Epidermal melanocyte (primary cell): Measurements from ENCODE around the gene MIPEP.
"Not testable (repeated sequence)": the region's sequence is repeated elsewhere in the genome, so short reads cannot be mapped to it uniquely, and the experiment has no call there.

ENCODE experiments used
- DNase-seq: peaks from one replicate; pipeline ENCODE4 v3.0.0; 2011; ENCODE audit warnings: low spot score; ENCODE audit not compliant: insufficient read length

The MIPEP gene

GRCh38 chr13:23751195-23751594, 138.0 kb downstream of the MIPEP start:
- no peak for DNase-seq

DNA sequence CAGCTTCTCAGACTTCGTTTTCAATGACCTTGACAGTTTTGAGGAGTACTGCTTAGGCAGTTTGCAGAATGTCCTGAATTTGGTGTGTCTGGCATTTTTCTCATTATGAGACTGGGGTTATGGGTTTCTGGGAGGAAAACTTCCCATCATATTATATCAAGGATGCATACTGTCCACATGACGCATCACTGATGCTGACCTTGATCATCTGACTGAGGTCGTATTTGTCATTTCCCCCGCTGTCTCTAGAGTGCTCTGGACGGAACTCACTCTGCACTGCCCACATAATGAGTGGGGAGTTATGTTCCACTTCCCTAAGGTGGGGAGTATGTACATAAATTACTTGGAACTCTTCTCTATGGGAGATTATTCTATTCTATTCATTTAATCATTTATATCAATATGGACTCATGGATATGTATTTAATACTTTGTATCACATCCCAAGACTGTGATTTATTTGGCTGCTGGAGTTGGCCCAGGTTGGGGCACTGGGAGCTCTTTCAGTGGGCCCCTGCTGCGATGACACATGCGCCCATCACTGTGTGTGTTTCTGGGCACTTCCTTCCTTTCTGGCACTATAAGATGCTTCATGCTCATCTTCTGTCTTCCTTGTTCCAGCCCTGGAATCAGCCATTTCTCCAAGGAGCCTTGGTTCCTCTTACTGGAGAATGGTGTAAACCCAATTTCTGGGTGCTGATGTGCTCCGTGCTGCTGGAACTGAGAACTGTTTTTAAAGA, 138.6 kb downstream of the MIPEP start:
- no peak for DNase-seq

GRCh38 chr13:23749288-23749873, 139.8 kb downstream of the MIPEP start:
- no peak for DNase-seq

- no peak for DNase-seq
These were observed 140.8 kb downstream of the MIPEP start for GRCh38 chr13:23748109-23748990.

GRCh38 chr13:23746141-23746540, 143.1 kb downstream of the MIPEP start:
- DNase-seq = not testable (repeated sequence)

- no peak for DNase-seq
These were observed 144.9 kb downstream of the MIPEP start for GRCh38 chr13:23744315-23744714.

DNA sequence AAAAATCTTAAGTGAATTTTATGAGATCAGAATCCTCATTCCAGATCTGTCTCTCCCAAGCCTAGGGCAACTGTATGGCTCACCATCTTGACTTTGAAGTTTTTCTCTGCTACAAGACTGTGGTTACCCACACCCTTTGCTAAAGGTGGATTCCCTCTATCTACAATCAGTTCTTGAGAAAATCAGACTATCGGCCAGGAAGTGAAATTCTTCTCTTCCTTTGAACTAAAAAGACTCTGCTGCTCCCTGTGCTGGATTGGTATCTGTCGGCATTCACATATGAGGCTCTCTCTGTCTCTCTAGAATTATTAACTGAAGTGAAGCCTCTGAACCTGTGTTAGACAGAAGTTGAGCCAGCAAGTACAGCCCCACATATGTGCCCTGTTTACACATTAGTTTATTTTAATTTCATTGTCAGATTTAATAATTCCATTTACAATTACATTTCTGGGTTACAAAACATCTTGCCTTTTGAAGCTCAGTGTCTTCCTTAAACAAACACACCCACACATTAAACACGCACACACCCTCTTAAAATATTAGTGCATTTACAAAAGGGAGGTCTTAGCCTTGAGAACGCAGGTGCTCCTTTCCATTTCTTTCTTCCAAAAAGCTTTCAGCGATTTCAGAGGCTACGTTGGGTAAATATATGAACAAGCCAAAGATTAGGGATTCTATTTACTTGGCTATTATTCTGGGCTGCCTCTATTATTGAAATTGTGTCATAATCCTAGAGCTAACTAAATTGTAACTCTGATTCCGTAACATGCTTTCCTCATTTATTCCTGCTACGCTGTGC, 145.7 kb downstream of the MIPEP start:
- no peak for DNase-seq

GRCh38 chr13:23741879-23742510, 147.2 kb downstream of the MIPEP start:
- no peak for DNase-seq

DNA sequence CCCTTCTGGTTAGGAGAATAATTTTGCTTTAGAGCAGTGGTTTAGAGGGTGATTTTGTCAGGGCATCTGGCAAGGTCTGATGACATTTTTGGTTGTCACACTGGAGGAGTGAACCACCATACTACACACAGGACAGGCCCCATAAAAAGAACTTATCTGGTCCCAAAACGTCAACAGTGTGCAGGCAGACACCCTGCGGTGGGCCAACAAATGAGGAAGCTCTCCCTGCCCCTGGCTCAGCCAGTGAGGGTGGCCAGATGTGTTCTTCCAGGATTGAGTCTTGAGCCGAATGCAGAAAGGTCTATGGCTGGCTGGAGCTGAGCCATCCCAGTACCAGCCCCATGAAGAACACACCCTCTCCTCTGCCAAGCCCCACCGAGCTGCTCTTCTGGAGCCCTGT, 149.2 kb downstream of the MIPEP start:
- no peak for DNase-seq

DNA sequence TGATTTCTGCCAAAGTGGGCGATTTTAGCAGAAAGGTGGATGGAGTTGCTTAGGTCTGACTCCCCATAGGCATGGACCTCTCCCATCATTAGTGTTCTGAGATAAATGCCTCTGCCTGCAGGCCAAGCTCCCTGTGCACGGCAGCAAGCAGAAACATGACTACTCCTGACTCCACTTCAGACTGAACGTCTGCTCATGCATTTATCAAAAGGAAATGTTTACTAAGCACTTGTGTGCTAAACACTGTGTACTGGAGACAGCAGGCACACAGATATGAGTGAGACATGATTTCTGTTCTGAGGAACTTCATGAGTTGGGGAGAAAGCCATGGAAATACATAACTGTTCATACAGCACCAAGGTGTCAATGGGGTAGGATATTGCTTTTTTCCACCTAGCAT, 149.6 kb downstream of the MIPEP start:
- no peak for DNase-seq

- no peak for DNase-seq
These were observed 152.7 kb downstream of the MIPEP start for GRCh38 chr13:23736541-23736940.

DNA sequence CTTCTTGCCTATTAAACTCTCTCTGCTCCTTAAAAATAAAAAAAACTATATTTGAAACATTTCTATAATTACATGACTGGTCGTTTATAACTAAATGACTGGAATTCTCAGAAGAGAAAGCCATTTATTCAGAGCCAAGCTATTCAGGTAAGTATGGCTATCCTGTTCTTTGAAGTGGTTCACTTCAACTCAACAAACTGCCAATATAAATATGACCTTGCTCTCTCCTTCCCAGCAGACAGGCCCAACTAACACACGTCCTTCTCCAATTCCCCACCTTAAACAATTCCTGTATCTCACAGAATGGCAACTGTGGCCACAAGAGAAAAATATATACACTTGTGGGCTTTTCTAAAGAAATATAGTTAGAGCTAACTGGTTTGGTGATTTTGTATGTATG, 153.9 kb downstream of the MIPEP start:
- no peak for DNase-seq

DNA sequence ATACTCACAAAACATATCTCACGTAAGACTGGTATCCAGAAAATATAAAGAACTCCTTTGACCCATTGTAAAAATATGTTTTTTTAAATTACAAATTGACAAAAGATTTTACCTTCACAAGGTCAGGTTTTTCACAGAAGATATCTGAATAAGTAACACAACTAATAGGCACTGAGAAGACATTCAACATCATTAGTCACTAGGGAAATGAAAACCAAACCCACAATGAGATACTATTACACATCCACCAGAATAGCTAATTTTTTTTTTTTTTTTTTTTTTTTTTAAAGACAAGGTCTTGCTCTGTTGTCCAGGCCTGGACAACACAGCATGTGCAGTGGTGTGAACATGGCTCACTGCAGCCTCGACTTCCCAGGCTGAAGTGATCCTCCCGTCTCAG, 157.5 kb downstream of the MIPEP start:
- no peak for DNase-seq

DNA sequence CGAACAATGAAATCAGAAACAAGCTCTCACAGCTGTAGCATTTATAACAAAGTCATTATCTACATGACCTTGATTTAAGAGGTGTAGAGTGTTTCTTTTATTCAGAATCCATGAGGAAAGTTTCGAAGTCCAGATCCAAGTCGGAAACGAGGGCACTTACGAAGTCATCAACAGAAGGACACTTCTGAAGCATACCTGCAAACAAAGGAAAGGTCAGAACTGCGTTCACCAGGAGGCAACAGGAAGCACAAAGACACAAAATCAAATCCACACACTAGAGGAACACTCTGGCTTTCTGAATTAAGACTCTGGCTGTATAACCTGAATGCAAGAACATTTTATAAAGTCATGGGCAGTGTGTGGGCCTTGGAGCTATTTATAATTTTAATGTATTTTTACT, 158.9 kb downstream of the MIPEP start:
- no peak for DNase-seq

GRCh38 chr13:23729531-23729930, 159.7 kb downstream of the MIPEP start:
- no peak for DNase-seq

GRCh38 chr13:23728807-23729206, 160.4 kb downstream of the MIPEP start:
- DNase-seq = no peak

GRCh38 chr13:23725922-23726321, 163.3 kb downstream of the MIPEP start:
- no peak for DNase-seq

- DNase-seq = no peak
These were observed 164.8 kb downstream of the MIPEP start for GRCh38 chr13:23724196-23724970.

GRCh38 chr13:23723471-23723870, 165.7 kb downstream of the MIPEP start:
- no peak for DNase-seq
